GM19468 (cell line): Measurements from ENCODE around the gene HMG20A.

Source experiments
- ATAC-seq: cut with Tn5 transposase; IDR thresholded peaks from one replicate; pipeline ENCODE4 v1.9.1; 2021; ENCODE audit warnings: mild to moderate bottlenecking, moderate library complexity, moderate number of reproducible peaks; ENCODE audit not compliant: unreplicated experiment; ENCODE audit errors: extremely low read depth

Gene HMG20A

GRCh38 chr15:77425104-77425503, 4.4 kb downstream of the HMG20A start:
- ATAC-seq = no peak

DNA sequence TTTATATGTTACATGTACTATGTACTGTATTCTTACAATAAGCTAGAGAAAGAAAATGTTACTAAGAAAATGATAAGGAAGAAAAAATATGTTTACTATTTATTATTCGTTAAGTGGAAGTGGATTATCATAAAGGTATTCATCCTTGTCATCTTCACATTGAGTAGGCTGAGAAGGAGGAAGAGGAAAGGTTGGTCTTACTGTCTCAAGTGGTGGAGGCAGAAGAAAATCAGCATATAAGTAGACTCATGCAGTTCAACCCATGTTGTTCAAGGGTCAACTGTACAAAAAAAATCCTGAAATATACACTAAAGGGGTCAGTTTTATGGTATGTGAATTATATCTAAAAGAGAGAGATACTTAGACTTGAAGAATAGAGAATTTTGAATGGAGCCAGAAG, 5.7 kb downstream of the HMG20A start:
- no peak for ATAC-seq

DNA sequence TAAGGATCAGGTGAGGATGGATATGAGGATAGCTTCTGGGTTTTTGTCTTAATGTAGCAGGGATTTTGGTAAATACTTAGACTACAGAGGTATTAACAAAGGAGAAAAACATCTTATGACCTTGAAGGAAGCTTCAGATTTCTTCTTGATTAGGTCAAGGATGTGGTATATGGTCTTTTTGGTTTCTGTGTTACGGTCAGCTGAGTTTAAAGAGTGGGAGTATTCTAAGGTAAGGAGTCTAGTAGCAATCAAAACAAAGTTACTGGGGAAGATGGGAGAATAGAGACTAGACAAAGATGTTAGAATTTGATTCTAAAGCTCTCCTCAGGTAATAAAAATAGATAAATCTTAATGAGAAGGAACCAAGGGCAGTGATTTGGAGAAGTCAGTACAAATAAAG, 6.2 kb downstream of the HMG20A start:
- no peak for ATAC-seq

DNA sequence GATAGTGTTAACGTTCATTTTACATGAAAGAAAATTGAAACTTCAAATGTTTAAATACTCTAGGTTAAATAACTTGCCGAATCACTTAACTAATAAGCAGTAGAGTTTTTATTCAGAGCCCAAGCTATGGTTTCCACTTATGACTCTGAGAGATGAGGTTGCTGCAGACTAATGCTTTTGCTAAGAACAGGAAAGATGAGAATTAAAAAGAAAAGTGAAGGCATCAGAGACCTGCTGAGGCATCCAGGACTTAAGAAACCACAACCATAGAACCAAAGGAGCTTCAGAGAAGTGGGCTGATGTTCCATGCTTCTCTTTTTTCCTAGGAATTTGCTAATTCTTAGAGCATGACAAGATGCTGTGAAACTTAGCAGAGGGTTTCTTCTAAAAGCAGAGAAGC, 9.5 kb downstream of the HMG20A start:
- ATAC-seq = no peak

GRCh38 chr15:77430652-77431051, 10.0 kb downstream of the HMG20A start:
- no peak for ATAC-seq

GRCh38 chr15:77436822-77437221, 16.1 kb downstream of the HMG20A start:
- ATAC-seq = no peak

GRCh38 chr15:77437264-77437663, 16.6 kb downstream of the HMG20A start:
- ATAC-seq = no peak

GRCh38 chr15:77440378-77440999, 19.8 kb downstream of the HMG20A start:
- no peak for ATAC-seq

DNA sequence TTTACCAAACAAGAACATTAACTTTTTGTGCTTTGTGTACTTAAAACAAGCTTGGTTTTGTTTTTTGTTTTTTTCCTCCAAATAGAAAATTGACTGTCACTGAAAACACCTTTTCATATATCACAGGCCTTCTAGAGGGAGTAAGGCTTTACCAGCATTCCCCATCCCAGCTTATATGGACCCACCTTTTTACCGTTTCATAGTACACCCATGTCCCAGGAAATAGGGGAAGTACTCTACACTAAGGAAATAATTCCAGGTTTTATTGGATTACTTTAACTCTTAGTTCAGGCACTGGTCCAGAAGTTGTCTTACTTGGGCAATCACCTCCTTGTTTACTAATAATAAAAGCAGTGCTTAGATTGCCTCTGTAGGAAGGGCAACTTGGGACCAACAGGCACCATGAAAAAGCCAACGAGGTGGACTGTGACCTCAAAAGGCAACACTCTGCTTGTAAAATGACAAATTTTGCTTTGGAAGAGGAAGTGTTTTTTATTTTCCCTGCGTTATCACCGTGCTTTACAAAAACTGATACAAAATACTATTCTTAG, 26.2 kb downstream of the HMG20A start:
- no peak for ATAC-seq

DNA sequence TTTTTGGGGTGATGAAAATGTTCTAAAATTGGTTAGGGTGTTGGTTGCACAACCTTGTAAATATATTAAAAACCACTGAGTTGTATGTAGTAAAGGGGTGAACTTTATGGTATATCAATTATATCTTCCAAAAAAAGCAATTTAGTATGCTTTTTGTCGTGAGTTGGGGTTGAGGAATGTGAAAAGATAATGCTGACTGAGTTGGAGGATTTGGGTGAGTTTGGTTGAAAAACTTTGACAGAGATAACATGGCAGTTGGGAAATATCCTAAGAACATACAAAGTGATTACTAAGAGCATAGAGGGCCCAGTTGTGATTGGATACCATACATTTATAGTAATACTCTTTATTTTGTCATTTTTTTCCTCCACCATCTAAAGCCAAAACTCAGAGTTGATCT, 33.6 kb downstream of the HMG20A start:
- ATAC-seq = no peak

- no peak for ATAC-seq
These were observed 34.3 kb downstream of the HMG20A start for GRCh38 chr15:77454951-77455350.

DNA sequence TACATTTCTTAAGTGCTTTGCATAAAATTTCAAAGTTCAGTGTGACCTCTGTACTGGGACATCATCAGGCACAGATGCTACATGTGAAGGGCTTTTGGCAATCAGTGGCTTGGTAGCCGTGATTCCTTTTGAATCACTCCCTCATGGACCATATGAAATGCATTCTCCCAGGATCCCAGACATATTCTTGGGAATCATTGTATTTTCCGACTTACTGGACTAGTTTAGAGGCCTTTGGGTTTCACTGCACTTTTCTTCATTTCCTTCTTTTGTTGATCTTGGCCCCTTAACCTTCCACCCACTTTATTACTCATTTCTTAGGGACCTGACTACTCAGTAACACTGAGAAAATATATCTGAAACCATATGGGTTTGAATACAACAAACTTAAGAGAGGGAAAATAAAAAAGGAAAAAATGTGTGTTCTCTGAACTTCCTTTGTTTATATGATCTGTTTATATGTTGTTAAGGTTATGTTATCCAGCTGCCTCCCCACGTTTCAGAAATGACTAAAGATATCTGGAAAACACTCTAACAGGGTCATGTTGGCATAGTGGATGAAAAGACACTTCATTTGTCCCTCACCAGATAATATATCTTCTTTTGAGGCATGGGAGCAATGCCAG, 35.1 kb downstream of the HMG20A start:
- ATAC-seq = no peak

- no peak for ATAC-seq
These were observed 36.1 kb downstream of the HMG20A start for GRCh38 chr15:77456746-77457145.

- no peak for ATAC-seq
These were observed 36.7 kb downstream of the HMG20A start for GRCh38 chr15:77457191-77457904.

GRCh38 chr15:77457905-77458265, 37.2 kb downstream of the HMG20A start:
- ATAC-seq = no peak

GRCh38 chr15:77459031-77459430, 38.3 kb downstream of the HMG20A start:
- no peak for ATAC-seq

GRCh38 chr15:77461486-77461885, 40.8 kb downstream of the HMG20A start:
- no peak for ATAC-seq

- ATAC-seq = no peak
These were observed 43.6 kb downstream of the HMG20A start for GRCh38 chr15:77464129-77464865.

DNA sequence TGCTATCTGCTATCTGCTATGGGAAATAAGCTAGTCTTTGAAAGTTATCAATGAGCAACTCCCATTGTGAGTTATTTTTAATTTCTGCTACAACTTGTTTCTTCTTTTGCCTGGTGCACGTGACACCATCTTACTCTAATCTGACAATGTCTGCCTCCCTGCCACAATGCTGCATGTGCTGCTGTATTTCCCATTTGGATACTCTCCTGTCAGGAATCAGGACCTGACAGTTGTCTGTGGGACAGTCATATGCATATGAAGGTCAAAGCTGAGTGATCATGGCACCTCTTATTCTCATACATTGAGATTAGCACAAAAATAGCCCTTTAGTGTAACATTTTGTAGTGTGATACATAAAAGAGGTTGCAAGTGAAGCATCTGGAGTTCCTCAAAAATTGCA, 45.8 kb downstream of the HMG20A start:
- ATAC-seq = no peak

DNA sequence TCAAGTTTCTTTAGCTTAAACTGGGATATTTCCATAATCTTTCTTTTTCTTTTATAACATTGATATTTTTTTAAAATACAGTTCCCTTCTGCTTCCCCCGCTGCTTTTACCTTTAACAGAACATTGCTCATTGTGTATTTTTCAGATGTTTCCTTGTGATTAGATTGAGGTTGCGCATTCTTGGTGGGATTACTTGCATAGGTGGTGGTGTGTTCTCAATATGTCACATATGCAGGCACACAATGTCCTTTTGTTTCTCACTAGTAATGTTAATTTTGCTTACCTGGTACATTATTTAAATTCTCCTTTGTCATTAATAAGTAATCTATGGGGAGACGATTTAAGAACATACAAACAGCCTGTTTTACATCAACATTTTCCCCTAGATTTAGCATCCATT, 48.2 kb downstream of the HMG20A start:
- ATAC-seq = no peak

GRCh38 chr15:77470235-77470634, 49.5 kb downstream of the HMG20A start:
- no peak for ATAC-seq
